ENCODE results near the gene BRD1.
A peak's percentile ranks its signal among the peaks of the same experiment; 100 is the strongest.

Gene BRD1

DNA sequence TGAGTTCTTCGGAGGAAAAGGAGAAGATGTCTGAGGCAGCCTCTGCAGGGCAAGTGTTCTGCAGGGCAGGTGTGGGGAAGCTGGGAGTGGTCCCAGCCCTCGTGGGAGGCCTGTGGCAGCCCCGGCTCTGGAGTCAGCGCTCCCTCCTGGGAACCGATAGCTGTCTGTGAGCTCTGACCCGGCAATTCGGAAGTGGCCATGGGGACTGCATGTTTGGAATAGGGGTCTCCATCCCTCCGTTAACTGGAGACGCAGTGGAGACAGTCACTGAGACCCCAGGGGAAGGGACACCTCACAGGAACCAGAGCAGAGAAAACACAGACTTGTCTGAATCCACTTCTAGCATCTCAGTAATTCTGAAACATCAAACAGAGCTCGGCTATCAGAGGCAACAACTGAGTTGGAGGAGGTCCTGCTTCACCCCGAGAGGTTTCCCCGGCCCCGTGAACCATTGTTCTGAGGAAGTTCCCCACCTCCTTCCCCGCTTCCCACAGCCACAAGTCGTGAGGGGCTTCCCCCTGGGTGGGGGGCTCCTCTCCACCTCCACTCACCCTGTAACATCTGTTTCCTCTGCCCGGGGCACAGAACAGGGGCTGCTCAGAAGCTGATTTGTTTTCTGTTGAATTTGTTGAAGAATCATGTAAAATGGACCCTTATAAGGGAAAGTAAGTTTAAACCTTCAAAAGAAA, 99.6 kb downstream of the BRD1 start:
- Mint-ChIP-seq H3K9me3 (no peaks in the 10 kb centered on the region), H3K4me3 (no peak overlapping the region), H3K27me3 (ENCODE audit: low read depth) (peaks cover 36% of the 10 kb centered on the region), H3K27ac (no peak overlapping the region), H3K4me1 (ENCODE audit: low read depth) (peaks cover 6% of the 10 kb centered on the region), H3K36me3 (ENCODE audit: low read depth) (no peaks in the 10 kb centered on the region)

GRCh38 chr22:49727191-49727880, 100.3 kb downstream of the BRD1 start:
- Mint-ChIP-seq H3K27me3 (ENCODE audit: low read depth) (peaks cover 34% of the 10 kb centered on the region), H3K4me1 (ENCODE audit: low read depth) (peaks cover 6% of the 10 kb centered on the region), H3K9me3 (no peaks in the 10 kb centered on the region), H3K27ac (no peak overlapping the region), H3K4me3 (no peak overlapping the region), H3K36me3 (ENCODE audit: low read depth) (no peaks in the 10 kb centered on the region)

DNA sequence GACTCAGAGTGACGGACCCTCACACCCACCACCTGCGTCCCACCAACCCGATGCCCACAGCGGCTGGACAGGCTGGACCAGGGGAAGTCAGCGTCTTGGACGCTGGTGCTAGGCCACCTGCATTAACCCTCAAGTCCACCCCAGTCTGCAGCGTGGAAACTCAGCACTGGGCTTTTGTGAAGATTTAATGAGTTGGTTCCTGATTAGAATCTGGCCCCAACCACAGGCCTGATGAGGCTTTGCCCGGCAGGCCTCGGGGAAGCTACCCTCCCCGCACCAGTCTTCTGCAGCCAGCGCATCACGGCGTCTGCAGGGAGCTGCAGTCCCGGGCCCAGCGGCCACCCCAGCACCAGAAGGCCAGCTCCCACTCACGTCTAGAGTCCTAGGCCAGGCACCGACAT, 101.0 kb downstream of the BRD1 start:
- Mint-ChIP-seq H3K27me3 (ENCODE audit: low read depth) (peaks cover 34% of the 10 kb centered on the region), H3K4me1 (ENCODE audit: low read depth) (peaks cover 6% of the 10 kb centered on the region), H3K4me3 (no peak overlapping the region), H3K36me3 (ENCODE audit: low read depth) (no peaks in the 10 kb centered on the region), H3K27ac (no peak overlapping the region), H3K9me3 (no peaks in the 10 kb centered on the region)

- H3K27ac Mint-ChIP-seq, result no peak overlapping the region
- no peak overlapping the region for H3K4me3 Mint-ChIP-seq
- H3K27me3 Mint-ChIP-seq (ENCODE audit: low read depth), result peaks cover 34% of the 10 kb centered on the region
- H3K36me3 Mint-ChIP-seq (ENCODE audit: low read depth), result no peaks in the 10 kb centered on the region
- H3K4me1 Mint-ChIP-seq (ENCODE audit: low read depth), result peaks cover 6% of the 10 kb centered on the region
- no peaks in the 10 kb centered on the region for H3K9me3 Mint-ChIP-seq
Observed at GRCh38 chr22:49726022-49726681, 101.5 kb downstream of the BRD1 start.

GRCh38 chr22:49725516-49725915, 102.2 kb downstream of the BRD1 start:
- Mint-ChIP-seq H3K4me1 (ENCODE audit: low read depth) (peaks cover 6% of the 10 kb centered on the region), H3K27me3 (ENCODE audit: low read depth) (peaks cover 34% of the 10 kb centered on the region), H3K36me3 (ENCODE audit: low read depth) (no peaks in the 10 kb centered on the region), H3K9me3 (no peaks in the 10 kb centered on the region), H3K27ac (no peak overlapping the region), H3K4me3 (no peak overlapping the region)

DNA sequence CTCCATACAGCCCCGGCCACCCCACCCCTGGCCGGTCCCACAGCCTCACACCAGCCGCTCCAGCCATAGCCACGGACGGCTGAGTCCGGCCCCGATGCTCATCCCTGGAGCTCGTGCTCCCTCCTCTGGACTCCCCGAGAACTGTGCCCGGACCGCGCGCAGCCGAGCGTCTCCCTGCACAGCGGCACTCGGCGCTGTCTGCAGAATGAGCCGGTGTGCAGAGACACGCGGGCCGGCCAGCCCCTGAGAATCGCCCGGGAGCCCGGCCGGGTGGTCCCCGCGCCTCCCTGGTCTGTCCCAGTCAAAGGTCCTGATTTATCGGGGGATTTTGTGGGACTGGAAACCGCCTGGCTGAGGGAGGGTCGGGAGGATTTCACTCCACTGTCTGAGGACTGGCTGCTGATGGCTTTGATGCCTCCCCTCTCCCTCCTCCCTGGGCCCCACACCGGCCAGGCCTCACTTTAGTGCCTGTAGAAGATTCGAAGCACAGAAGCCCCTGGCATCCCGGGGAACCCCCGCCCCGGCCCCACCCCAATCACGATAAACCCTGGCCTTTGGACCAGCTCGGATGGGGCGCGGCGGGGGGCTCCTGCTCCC, 102.7 kb downstream of the BRD1 start:
- Mint-ChIP-seq H3K27me3 (ENCODE audit: low read depth) (peaks cover 34% of the 10 kb centered on the region), H3K27ac (no peak overlapping the region), H3K4me3 (peak overlapping the region; percentile 71), H3K4me1 (ENCODE audit: low read depth) (peaks cover 6% of the 10 kb centered on the region), H3K36me3 (ENCODE audit: low read depth) (no peaks in the 10 kb centered on the region), H3K9me3 (no peaks in the 10 kb centered on the region)

GRCh38 chr22:49724030-49724892, 103.4 kb downstream of the BRD1 start:
- Mint-ChIP-seq H3K27ac (no peak overlapping the region), H3K4me1 (ENCODE audit: low read depth) (peaks cover 6% of the 10 kb centered on the region), H3K9me3 (no peaks in the 10 kb centered on the region), H3K36me3 (ENCODE audit: low read depth) (no peaks in the 10 kb centered on the region), H3K27me3 (ENCODE audit: low read depth) (peaks cover 36% of the 10 kb centered on the region), H3K4me3 (peak overlapping the region; percentile 93)

DNA sequence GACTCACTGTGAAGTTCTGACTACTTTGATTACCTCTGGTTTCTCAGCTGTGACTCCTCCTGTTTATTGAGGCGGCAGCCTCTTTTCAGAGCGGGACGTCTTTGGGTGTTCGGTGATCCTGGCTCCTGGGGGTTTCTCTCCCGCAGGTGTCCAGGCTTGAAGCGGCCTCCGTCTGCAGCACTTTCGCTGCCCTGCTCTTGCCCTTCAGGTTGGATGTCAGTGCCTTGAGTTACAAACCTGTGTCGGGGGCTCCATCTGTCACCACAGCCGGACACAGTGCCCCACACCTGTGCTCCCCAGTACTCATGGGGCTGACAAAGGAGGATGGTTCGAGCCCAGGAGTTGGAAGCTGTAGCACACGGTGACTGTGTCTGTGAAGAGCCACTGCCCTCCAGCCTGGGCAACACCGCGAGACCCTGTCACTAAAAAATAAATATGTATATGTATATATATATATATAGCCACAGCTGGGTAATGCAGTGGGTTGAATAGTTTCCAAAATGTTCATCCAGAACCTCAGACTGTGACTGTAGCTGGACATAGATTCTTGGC, 104.1 kb downstream of the BRD1 start:
- H3K4me1 Mint-ChIP-seq (ENCODE audit: low read depth), result peaks cover 6% of the 10 kb centered on the region
- no peaks in the 10 kb centered on the region for H3K36me3 Mint-ChIP-seq (ENCODE audit: low read depth)
- peak overlapping the region; percentile 93 for H3K4me3 Mint-ChIP-seq
- H3K27ac Mint-ChIP-seq, result no peak overlapping the region
- H3K9me3 Mint-ChIP-seq, result no peaks in the 10 kb centered on the region
- H3K27me3 Mint-ChIP-seq (ENCODE audit: low read depth), result peaks cover 32% of the 10 kb centered on the region
